GM19452 (cell line): ENCODE results near the gene SLCO1B3.
"Not testable (repeated sequence)": the region's sequence is repeated elsewhere in the genome, so short reads cannot be mapped to it uniquely, and the experiment has no call there.

Source experiments
- ATAC-seq: cut with Tn5 transposase; IDR thresholded peaks from one replicate; pipeline ENCODE4 v1.9.1; 2021; ENCODE audit not compliant: unreplicated experiment

SLCO1B3 gene, protein sequence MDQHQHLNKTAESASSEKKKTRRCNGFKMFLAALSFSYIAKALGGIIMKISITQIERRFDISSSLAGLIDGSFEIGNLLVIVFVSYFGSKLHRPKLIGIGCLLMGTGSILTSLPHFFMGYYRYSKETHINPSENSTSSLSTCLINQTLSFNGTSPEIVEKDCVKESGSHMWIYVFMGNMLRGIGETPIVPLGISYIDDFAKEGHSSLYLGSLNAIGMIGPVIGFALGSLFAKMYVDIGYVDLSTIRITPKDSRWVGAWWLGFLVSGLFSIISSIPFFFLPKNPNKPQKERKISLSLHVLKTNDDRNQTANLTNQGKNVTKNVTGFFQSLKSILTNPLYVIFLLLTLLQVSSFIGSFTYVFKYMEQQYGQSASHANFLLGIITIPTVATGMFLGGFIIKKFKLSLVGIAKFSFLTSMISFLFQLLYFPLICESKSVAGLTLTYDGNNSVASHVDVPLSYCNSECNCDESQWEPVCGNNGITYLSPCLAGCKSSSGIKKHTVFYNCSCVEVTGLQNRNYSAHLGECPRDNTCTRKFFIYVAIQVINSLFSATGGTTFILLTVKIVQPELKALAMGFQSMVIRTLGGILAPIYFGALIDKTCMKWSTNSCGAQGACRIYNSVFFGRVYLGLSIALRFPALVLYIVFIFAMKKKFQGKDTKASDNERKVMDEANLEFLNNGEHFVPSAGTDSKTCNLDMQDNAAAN

DNA sequence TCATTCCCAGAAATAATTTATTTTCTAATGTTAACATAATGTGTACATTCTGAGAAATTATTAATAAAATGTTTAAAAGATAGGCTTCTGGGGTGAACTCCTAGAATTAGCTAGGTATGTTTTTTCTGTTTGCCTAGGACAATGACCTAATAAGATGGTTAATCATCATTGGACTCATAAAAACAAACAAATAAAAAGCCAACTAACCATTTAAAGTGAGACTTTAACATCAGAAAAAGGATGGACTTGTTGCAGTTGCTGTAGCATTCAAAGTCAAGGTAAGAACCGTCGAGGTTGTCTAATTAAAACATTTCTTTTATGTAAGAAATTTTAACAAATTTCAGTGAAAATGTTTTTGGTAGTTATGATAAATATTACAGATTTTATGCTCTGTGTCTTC, at the start of gene SLCO1B3:
TSS of gene SLCO1B3 (plus strand) at position 219 of the 400 bp plus-strand sequence. CDS start 5,034 bp downstream, outside the sequence.
- ATAC-seq = no peak

DNA sequence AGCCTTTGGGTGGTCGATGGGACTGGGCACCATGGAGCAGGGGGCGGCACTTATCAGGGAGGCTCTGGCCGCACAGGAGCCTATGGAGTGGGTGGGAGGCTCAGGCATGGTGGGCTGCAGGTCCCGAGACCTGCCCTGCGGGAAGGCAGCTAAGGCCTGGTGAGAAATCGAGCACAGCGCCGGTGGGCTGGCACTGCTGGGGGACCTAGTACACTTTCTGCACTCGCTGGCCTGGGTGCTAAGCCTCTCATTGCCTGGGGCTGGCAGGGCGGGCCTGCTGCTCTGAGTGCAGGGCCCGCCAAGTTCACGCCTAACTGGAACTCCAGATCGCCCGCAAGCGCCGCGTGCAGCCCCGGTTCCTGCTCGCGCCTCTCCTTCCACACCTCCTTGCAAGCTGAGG, 33.1 kb upstream of the SLCO1B3 start:
- ATAC-seq = no peak

DNA sequence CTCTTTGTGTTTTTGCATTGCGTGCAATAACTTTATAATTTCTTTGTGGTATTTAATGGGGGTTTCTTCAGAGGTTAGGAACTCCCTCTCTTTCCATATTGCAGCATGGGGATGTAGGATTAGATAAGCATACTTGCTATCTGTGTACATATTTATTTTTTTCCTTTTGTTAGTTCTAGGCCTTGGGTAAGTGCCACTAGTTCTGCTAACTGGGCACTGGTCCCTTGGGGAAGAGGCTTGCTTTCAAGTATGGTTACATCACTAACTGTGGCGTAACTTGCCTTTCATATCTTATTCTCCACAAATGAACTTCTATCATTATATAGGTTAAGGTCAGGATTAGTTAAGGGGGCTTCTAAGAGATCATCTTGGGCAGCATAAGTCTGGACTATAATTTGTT, 31.5 kb upstream of the SLCO1B3 start:
- no peak for ATAC-seq

DNA sequence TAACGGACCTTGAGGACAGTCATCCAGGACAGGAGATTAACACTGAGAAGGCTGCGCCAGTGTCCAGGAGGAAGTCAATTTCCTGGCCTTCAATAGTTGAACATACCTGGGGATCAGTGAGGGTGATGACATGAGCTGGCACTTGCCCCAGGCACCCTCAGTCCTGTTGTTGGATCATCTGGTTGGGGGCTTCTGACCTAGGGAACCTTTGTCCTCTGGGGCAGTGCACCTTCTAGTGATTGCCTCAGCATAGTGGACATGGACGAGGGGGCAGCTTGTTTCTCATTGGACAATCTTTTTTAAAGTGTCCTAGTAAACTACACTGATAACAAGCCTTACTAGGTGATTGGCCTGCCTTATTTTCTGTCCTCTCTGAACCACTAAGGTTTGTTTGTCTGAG, 30.5 kb upstream of the SLCO1B3 start:
- ATAC-seq = not testable (repeated sequence)

DNA sequence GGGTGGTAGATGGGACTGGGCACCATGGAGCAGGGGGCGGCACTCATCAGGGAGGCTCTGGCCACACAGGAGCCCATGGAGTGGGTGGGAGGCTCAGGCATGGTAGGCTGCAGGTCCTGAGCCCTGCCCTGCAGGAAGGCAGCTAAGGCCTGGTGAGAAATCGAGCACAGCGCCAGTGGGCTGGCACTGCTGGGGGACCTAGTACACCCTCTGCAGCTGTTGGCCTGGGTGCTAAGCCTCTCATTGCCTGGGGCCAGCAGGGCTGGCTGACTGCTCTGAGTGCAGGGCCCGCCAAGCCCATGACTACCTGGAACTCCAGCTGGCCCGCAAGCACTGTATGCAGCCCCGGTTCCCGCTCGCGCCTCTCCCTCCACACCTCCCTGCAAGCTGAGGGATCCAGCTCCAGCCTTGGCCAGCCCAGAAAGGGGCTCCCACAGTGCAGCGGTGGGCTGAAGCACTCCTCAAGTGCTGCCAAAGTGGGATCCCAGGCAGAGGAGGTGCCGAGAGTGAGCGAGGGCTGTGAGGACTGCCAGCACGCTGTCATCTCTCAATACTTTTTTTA, 26.6 kb upstream of the SLCO1B3 start:
- ATAC-seq = not testable (repeated sequence)

DNA sequence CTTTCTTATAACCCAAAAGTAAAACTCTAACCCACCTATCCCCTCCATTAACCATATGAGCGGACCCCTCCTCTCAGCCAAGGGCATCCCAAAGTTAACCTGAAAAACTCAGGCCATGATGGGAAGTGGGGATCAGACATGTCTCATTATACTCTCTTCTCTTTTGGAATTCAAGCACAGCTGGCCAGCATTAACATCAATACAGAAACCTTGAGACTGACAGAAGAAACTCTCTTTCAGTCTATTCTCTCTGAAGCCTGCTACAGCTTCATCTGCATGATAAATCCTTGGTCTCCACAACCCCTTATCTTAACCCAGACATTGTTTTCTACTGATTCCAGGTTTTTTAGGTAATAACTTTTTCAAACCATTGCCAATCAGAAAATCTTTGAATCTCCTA, 17.5 kb upstream of the SLCO1B3 start:
- ATAC-seq = no peak

DNA sequence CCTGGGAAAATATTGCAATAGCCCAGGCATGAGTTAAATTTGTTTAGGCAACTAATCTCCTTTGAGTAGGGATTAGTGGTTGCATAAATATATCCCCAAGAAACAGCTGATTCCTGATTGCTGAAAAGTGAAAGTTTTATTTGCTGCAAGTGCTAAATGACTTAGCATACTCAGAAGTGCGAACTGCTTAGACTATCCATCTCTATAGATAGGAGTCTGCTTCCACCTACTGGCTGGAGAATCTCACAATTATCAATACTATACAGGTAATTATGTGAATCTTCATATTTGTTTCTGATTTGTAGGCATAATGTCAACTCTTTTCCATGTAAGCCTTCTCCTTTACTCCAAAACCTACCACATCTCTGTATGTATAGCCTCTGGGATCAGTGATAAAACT, 12.0 kb upstream of the SLCO1B3 start:
- no peak for ATAC-seq

DNA sequence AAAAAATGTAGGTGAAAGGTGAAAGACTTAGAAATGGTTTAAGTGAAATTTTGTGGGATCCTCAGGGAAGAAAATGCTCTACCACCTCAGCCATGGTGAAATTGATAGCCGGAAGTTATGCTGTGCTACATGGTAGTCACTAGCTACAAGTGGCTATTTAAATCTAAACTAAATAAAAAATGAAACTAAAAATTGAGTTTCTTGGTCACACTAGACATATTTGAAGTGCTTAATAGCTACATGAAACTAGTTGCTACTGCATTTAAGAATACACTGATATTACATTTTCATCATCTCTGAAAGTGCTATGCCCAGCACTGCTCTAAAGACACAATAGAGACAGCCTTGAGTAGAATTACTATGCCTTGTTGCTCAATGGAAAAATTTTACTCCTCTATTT, 10.3 kb upstream of the SLCO1B3 start:
- no peak for ATAC-seq

DNA sequence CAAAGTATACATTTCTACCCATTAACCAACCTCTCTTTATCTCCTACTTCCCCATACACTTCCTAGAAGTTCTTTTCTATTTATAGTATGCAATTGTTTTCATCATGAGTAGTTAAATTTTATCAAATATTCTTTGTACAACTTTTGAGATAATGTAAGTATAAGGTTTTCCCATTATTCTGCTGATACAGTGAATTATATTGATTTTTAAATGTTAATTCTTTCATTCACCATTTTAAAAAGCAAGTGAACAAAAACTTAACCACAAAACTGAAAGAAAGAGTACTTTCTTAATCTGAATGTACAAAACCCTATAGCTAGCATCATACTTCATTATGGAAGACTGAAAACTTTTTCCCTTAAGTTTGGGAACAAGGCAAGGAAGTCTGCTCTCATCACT, 9.5 kb upstream of the SLCO1B3 start:
- no peak for ATAC-seq

DNA sequence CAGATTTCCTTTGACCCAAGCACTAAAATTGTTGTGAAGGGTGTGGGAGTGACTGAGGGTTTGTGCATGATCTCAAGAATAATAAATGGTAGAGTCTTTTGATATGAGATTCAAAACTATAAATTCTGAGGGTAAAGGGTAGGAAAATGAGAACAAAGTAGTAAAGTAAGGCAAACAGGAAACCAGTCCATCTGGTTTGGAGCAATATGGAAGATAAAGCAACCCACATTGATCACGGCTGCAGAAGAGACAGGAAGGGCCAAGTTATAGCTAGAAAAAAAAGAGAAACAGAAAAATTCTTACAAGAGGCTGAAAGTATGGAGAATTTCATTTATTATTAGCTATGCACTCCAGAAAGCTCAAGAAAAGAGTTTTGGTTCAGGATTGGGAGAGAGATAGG, 4.6 kb upstream of the SLCO1B3 start:
- ATAC-seq = no peak

DNA sequence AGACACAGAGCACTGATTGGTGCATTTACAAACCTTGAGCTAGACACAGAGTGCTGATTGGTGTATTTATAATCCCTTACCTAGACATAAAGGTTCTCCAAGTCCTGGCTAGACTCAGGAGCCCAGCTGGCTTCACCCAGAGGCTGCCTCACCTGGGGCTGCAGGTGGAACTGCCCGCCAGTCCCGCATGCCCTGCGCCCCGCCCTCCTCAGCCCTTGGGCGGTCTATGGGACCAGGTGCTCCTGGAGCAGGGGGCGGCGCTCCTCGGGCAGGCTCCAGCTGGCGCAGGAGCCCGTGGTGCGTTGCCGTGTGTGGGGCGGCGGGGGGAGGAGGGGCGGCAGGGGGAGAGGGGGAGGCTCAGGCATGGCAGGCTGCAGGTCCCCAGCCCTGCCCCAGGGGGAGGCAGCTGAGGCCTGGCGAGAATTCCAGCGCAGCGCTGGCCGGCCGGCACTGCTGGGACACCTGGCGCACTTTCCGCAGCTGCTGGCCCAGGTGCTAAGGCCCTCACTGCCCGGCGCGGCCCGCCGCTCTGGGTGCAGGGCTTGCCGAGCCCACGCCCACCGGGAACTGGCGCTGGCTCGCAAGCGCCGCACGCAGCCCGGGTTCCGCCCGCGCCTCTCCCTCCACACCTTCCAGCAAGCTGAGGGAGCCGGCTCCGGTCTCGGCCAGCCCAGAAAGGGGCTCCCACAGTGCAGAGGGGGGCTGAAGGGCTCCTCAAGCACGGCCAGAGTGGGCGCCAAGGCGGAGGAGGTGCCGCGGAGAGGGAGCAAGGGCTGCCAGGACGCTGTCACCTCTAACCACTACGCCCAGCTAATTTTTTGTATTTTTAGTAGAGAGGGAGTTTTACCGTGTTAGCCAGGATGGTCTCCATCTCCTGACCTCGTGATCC, 3.1 kb upstream of the SLCO1B3 start:
- ATAC-seq = no peak

DNA sequence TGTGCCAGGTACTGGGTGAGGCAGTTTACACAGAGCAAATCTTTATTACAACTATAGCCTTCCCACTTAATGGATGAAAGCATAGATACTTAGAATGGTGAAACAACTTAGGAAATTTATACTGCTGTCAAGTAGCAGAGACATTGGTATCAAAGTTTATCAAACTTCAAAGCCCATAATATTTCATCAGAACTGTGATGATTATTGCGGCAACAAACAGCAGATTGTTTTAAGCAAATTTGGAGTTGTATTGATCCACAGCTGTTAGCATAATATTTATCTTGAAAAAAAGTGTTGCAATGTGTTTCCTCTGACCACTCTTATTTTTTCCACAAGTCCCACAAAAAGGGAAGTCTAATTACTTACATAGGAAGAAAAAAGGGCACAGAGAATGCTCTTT, 2.0 kb upstream of the SLCO1B3 start:
- no peak for ATAC-seq

DNA sequence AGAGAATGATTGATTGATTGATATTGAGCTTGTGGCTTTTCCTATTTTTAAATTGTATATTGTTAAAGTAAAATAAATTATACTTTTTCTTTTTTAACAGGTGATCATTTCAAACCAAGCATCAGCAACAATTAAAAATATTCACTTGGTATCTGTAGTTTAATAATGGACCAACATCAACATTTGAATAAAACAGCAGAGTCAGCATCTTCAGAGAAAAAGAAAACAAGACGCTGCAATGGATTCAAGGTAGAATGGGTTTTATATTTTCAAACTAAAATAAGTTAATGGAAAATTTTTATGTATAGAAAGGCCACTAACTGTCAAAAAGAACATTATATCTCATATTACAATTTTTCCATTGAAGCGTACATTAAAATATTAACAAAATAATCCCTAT, 5.1 kb downstream of the SLCO1B3 start:
- no peak for ATAC-seq

DNA sequence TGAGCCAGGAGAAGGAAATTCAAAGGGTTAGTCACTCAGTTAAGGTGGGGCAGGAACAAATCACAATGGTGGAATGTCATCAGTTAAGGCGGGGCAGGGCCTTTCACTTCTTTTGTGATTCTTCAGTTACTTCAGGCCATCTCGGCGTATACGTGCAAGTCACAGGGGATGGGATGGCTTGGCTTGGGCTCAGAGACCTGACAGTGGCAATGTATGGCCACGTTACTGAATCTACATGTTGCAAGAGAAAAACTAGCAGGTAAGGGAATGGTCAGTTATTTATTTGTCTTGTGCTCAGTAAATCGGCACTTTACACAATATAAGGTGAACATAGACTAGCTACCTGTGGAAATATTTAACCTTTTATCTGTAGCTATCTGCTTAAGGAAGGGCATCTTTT, 11.9 kb downstream of the SLCO1B3 start:
- ATAC-seq = no peak

DNA sequence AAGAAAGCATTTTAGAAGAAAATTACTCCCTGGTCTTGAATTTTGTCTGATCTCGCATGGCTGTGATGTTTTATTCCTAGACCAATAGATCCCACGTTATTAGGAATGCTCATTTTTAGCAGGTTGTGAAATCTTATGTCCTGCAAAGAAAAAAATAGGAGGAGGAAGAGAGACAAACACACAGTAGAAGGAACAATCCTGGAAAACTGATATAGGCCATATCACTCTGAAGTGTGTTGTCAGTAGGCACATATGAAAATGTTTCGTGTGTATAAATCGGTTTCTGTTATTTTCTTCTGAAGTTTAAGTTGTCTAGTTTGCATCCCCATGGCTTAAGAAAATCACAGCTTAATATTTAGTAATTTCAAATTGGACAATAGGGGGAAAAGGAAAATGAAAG, 12.4 kb downstream of the SLCO1B3 start:
- ATAC-seq = no peak

DNA sequence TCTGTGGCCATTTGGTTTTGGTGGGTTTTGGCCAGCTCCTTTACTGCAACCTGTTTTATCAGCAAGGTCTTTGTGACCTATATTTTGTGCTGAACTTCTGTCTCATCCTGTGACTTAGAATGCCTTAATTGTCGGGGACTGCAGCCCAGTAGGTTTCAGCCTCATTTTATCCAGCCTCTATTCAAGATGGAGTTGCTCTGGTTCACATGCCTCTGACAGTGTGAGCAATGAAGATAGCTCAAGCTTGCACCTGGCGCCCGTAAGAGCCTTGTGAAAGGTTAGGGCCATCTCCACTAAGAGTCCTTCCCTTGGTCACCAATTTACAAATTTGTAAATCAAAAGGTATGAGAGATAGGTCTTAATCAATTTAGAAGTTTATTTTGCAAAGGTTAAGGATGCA, 19.4 kb downstream of the SLCO1B3 start:
- no peak for ATAC-seq

DNA sequence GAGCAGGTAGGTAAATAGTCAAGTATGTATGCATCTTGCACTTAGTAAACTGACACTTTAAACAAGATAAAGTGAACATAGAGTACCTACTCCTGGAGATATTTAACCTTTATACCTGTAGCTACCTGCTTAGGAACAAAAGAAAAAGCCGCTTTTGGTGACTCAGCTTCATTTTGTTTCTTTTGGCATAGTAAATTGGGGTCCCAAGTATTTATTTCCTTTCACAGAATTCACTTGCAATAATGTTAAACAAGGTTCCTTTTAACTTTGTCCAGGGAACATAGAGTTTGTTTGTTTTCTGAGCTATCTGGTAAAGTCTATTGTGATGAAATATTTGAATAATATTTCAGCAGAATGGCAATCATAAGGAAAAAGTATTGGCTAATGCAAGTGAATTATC, 20.0 kb downstream of the SLCO1B3 start:
- ATAC-seq = no peak

DNA sequence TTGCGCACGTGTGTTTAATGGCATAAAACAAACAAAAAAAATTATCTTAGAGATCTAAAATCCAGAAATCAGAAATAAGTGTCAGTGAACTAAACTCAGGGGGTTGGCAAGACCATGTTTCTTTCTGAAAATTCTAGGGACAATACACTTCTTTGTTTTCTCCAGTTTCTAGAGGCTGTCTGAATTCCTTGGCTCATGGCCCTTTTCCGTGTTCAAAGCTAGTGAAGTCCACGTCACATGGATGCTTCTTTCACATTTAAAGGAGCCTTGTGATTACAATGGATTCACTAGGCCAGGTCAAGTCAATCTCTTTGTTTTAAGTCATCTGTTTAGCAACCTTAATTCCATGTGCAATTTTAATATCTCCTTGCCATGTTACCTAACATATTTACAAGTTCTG, 22.4 kb downstream of the SLCO1B3 start:
- ATAC-seq = no peak

DNA sequence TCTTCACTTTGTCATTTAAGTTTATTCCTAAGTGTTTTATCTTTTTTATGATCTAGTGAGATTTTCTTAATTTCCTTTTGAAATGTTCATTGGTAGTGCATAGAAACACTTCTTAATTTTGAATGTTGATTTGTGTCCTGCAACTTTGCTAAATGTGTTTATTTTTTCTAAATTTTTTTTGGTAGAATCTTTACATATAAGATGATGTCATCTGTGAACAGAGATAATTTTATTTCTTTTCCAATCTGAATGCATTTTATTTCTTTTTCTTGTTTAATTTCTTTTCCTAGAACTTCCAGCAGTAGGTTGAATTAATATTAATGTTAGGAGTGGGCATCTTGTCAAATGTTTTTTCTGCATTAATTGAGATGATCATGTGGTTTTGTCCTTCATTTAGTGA, 42.1 kb downstream of the SLCO1B3 start:
- no peak for ATAC-seq

DNA sequence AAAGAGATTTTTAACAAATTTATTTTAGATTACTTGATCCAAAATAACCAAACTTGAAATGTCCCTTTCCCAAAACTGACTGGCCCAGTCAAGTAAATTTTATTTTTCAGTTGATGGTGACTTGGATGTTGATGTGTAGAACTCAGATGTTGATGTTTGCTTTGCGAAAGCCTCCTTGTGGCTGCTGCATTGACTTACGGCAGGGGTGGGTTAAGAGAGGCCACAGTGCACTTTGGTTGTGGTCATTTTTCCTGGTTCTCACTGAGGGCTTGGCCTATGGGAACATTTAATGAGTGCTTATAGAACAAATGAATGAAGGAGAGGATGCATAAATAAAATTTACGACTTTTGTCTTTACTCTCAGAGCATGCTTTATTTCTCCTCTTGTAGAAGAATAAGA, 52.6 kb downstream of the SLCO1B3 start:
- no peak for ATAC-seq

DNA sequence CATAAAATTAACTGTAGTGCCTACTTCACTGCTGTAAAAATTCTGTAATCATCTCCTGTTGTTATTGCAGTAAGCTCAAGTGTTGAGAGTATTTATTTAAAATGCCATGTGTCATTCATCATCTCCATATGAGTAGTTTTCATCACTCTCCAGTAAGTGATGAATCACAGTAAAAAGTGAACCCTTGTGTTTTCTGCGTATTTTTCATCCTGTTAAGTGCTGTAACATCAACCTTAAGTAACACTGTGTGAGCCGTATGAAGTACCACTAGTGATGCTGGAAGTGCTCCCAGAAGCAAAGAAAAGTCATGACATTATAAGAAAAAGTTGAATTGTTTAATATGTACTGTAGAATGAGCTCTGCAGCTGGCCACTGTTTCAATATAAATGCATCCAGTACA, 55.4 kb downstream of the SLCO1B3 start:
- no peak for ATAC-seq
